Effector memory CD4-positive, alpha-beta T cell (primary cell): ENCODE results near the gene ROCK2.

Experiments used
- DNase-seq, 3 donors: peaks; one replicate each; pipeline ENCODE4 v3.0.0-alpha.2; 2020
- H3K27ac ChIP-seq: 2 replicates; pipeline ENCODE4 v1.7.0; 2013; ENCODE audit warnings: mild to moderate bottlenecking, low read length, moderate library complexity; ENCODE audit not compliant: insufficient read depth, poor library complexity, severe bottlenecking
- H3K27me3 ChIP-seq: replicated peaks from 2 replicates; pipeline ENCODE4 v1.7.0; 2013; ENCODE audit warnings: mild to moderate bottlenecking, low read length; ENCODE audit not compliant: insufficient read depth, control insufficient read depth, poor library complexity, severe bottlenecking
- H3K36me3 ChIP-seq: 2 replicates; pipeline ENCODE4 v1.7.0; 2013; ENCODE audit warnings: mild to moderate bottlenecking, low read length, moderate library complexity; ENCODE audit not compliant: control insufficient read depth, insufficient read depth
- H3K4me1 ChIP-seq: 2 replicates; pipeline ENCODE4 v1.7.0; 2013; ENCODE audit warnings: low read length, mild to moderate bottlenecking; ENCODE audit not compliant: control insufficient read depth, insufficient read depth, poor library complexity, severe bottlenecking
- H3K4me3 ChIP-seq: 2 replicates; pipeline ENCODE4 v1.7.0; 2013; ENCODE audit warnings: low read length, low read depth, mild to moderate bottlenecking; ENCODE audit not compliant: insufficient read depth, poor library complexity, severe bottlenecking
- H3K9me3 ChIP-seq: 2 replicates; pipeline ENCODE4 v1.7.0; 2013; ENCODE audit warnings: mild to moderate bottlenecking, low read length, moderate library complexity; ENCODE audit not compliant: control insufficient read depth

Gene ROCK2

DNA sequence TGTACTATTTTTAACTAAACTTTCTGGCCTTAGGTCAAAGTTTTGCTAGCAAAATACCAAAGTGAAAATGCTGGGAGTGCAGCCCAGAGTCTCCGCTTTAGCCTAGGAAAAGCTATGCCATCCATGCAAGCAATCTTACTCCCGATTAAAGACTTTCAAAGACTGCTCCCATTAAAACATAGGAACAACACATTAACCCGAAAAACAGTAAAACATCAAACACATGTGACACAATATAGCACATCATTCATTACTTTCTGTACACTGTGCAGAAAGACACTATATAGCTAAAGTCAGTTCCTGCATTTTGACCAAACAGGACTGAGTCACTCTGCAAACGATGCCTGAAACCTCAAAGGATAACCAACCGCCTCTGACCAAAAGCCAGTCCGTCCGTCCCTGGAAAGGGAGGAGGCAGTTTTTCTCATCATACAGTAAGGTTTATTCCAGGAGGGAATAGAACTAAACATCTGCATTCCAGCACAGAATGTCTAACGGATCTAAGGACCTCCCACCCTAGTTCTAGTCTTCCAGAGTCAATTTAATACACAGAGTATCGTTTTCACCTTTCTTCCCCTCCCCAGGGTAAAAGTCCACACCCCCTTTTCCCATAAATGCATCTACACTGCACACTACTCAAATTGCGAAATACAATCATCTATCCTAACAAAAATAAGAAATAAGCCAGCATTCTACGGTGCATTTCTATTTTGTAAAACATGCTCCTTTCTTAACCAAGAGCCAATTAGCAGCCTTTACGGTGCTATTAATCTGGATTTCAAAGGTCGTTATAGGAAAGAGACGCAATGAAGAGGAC is 1.7 kb downstream of the ROCK2 start:
- no peak overlapping the region for H3K27ac ChIP-seq
- DNase-seq = no peak
- peaks cover 15% of the 10 kb centered on the region for H3K4me1 ChIP-seq
- H3K4me3 ChIP-seq = peak overlapping the region; percentile 82
- H3K27me3 ChIP-seq = no peaks in the 10 kb centered on the region
- no peaks in the 10 kb centered on the region for H3K36me3 ChIP-seq
- H3K9me3 ChIP-seq = no peaks in the 10 kb centered on the region

DNA sequence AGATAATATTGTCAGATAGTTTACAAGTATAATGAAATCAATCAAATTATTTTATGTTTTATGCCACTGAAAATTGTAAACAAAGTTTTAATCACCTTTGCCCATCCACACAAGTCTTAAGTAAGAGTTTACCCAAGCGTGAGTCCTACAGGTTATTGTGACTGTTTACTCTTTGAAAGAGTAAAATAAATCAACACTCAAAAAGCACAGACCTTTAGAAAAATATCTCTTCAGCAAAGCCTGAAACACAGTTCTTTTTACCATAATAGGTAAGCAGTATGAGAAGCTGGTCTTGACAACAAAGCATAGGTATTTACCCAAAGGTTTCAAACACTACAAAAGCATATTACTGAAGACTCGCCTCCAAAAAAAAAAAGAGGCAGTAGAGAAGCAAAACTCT is 3.7 kb downstream of the ROCK2 start:
- H3K4me3 ChIP-seq = no peak overlapping the region
- peaks cover 15% of the 10 kb centered on the region for H3K4me1 ChIP-seq

DNA sequence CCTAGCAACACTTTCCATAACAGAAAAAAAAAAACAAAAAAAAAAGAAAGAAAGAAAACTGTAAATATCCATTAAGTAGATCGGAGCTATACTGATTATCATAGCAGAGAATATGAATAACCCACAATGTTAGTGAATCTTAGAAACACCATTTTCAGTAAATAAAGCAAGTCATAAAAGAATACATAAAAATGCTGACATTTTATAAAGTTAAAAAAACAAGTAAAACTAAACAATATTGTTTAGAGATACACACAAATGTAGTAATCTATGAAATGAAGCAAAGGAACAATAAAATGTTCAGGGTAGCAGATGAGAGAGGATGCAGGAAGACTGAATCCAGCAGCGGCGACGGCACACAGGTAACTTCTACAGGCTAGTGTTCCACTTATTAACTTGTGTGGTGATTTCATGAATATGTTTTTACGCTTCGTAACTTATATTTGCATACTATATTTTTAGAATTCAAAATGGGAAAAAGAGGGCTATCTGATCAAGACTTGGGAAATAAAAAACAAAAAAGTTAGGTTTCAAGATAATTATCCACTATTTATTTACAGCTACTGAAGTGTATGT is 4.8 kb downstream of the ROCK2 start:
- H3K27me3 ChIP-seq = no peaks in the 10 kb centered on the region
- H3K9me3 ChIP-seq = no peaks in the 10 kb centered on the region
- H3K27ac ChIP-seq = no peak overlapping the region
- H3K4me1 ChIP-seq = peaks cover 11% of the 10 kb centered on the region
- H3K36me3 ChIP-seq = no peaks in the 10 kb centered on the region
- no peak for DNase-seq
- no peak overlapping the region for H3K4me3 ChIP-seq

More for the DNA sequence above, 3.7 kb downstream of the ROCK2 start:
- H3K36me3 ChIP-seq = no peaks in the 10 kb centered on the region
- no peak overlapping the region for H3K27ac ChIP-seq
- no peak for DNase-seq
- H3K27me3 ChIP-seq = no peaks in the 10 kb centered on the region
- H3K9me3 ChIP-seq = no peaks in the 10 kb centered on the region

DNA sequence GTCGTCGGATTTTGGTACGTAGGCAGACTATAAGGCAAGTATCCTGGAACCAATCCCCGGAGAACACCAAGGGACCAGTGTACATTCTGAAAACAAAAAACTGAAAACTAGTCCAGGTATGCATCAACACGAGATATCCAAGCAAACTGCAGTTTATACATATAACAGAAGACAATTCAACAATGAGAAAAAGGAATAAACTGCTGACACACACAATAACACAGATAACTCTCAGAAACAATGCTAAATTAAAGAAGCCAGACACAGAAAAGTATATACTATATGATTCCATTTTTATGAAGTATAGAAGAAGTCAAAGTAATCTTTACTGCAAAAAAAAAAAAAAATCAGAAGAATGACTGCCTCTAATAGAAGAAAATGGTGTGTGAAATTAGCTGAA is 5.9 kb downstream of the ROCK2 start:
- Histone ChIP-seq H3K36me3 (no peaks in the 10 kb centered on the region), H3K27me3 (no peaks in the 10 kb centered on the region), H3K4me3 (no peak overlapping the region), H3K4me1 (peaks cover 11% of the 10 kb centered on the region), H3K9me3 (no peaks in the 10 kb centered on the region), H3K27ac (no peak overlapping the region)
- DNase-seq = no peak

DNA sequence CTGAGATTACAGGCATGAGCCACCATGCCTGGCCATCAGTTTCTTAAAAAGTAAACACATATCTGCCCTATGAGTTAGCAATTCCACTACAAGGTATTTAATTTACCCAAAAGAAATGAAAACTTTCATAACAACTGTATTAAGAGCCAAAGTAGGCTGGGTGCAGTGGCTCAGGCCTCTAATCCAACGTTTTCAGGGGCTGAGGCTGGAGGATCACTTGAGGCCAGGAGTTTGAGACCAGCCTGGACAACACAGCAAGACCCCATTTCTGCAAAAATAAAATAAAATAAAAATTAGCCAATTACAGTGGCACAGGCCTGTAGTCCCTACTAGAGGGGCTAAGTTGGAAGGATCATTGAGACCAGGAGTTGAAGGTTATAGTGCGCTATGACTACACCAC is 6.5 kb downstream of the ROCK2 start:
- DNase-seq = no peak
- Histone ChIP-seq H3K9me3 (no peaks in the 10 kb centered on the region), H3K36me3 (no peaks in the 10 kb centered on the region), H3K27me3 (no peaks in the 10 kb centered on the region), H3K4me3 (no peak overlapping the region), H3K4me1 (peaks cover 7% of the 10 kb centered on the region), H3K27ac (no peak overlapping the region)

DNA sequence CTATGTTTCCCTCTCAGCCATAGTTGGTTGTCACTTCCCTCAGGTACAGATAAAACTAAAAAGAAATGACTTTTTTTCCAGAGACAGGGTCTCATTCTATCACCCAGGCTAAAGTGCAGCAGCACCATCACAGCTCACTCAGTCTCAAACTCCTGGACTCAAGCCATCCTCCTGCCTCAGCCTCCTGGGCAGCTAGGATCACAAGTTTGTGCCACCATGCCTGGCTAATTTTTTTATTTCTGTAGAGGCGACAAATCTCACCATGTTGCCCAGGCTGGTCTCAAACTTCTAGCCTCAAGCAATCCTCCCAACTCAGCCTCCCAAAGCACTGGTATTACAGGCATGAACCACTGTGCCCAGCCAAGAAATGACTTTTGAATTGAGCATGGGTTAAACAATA is 8.2 kb downstream of the ROCK2 start:
- Histone ChIP-seq H3K36me3 (no peaks in the 10 kb centered on the region), H3K9me3 (no peaks in the 10 kb centered on the region), H3K4me1 (no peaks in the 10 kb centered on the region), H3K4me3 (no peak overlapping the region), H3K27me3 (no peaks in the 10 kb centered on the region), H3K27ac (no peak overlapping the region)
- no peak for DNase-seq

DNA sequence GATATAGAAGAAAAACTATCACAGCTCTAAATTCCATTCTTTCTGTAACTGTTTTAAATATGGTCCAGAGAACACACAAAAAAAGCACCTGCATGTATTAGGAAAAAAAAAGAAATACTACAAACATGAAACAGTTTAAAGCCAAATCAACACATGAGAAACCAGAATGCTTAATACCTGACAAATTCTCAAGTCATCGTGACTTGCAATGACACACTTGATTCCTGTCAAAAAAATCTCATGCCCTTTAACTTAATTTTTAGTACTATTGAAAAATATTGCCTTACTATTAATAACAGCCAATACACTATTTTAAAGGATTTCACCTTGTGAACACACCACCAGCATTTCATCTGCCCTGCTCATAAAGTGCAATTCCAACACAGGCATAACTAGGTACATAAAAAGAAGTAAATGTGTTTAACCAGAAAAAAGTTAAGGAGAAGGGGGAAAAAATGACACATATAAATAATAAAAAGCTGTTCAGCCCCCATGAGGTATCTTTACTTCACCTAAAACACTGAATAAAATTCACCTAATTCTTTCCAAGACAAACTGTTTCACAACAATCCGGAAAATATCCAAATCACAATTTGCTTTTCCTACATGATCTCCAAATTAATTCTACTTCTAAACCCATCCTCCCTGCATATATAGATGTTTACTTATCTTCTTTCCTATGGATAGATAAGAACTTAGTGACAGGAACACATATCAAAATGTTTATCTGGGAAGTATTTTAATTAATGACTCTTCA is 10.8 kb downstream of the ROCK2 start:
- H3K36me3 ChIP-seq = no peaks in the 10 kb centered on the region
- no peaks in the 10 kb centered on the region for H3K27me3 ChIP-seq
- H3K9me3 ChIP-seq = no peaks in the 10 kb centered on the region
- no peak overlapping the region for H3K27ac ChIP-seq
- no peaks in the 10 kb centered on the region for H3K4me1 ChIP-seq
- no peak overlapping the region for H3K4me3 ChIP-seq
- DNase-seq = no peak

DNA sequence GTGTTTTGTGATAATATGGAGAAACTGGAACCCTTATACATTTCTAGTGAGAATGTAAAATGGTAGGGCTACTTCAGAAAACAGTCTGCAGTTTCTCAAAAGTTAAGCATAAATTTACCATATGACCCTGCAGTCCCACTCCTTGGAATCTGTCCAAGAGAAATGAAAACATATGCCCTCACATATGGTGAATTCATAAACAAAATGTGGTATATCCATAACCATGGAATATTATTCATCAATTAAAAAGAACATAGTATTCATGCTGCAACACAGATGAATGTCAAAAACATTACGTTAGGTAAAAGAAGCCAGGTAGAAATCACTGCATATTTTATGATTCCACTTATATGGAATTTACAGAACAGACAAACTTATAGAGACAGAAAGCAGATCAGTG is 11.8 kb downstream of the ROCK2 start:
- DNase-seq = no peak
- H3K36me3 ChIP-seq = no peaks in the 10 kb centered on the region
- no peaks in the 10 kb centered on the region for H3K9me3 ChIP-seq
- no peaks in the 10 kb centered on the region for H3K4me1 ChIP-seq
- H3K27me3 ChIP-seq = no peaks in the 10 kb centered on the region
- no peak overlapping the region for H3K4me3 ChIP-seq
- no peak overlapping the region for H3K27ac ChIP-seq

DNA sequence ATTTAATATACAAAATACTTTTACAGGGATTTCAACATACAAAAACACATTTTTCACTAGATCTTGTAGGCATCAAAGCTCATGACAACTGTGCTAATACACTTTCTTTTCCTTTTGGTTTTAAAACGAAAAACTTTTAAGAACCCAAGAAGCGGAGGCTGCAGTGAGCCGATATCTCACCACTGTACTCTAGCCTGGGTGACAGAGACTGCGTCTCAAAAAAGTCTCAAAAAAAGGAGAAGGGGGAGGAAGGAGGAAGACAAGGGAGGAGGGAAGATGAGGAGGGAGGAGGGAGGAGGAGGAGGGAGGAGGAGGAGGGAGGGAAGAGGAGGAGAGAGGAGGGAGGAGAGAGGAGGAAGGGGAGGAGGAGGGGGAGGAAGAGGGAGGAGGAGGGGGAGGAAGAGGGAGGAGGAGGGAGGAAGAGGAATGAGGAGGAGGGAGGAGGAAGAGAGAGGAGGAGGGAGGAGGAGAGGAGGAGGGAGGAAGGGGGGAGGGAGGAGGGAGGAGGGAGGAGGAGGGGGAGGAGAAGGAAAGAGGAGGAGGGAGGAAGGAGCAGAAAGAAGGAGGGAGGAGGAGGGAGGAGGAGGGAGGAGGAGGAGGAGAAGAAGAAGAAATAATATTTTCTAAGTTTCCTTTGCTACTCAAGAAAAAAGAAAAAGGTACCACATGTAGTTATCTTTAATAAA is 13.8 kb downstream of the ROCK2 start:
- Histone ChIP-seq H3K4me1 (no peaks in the 10 kb centered on the region), H3K27me3 (no peaks in the 10 kb centered on the region), H3K9me3 (no peaks in the 10 kb centered on the region), H3K4me3 (no peak overlapping the region), H3K36me3 (no peaks in the 10 kb centered on the region), H3K27ac (no peak overlapping the region)
- DNase-seq = no peak
